Measurements from ENCODE around the gene FAM222B.

Gene FAM222B

GRCh38 chr17:28828294-28829040 is 14.1 kb downstream of the FAM222B start:
- no peak overlapping the region for H3K27ac ChIP-seq
- TF ChIP-seq CTCF (conservative IDR thresholded peaks at IDR 0.05), result no peak

GRCh38 chr17:28827672-28828071 is 14.9 kb downstream of the FAM222B start:
- H3K27ac ChIP-seq, result no peak overlapping the region
- TF ChIP-seq CTCF (conservative IDR thresholded peaks at IDR 0.05), result no peak

- no peak for TF ChIP-seq CTCF (conservative IDR thresholded peaks at IDR 0.05)
- H3K27ac ChIP-seq, result no peak overlapping the region
These were observed 23.0 kb downstream of the FAM222B start for GRCh38 chr17:28819582-28819981.

GRCh38 chr17:28818819-28819221 is 23.8 kb downstream of the FAM222B start:
- no peak overlapping the region for H3K27ac ChIP-seq

GRCh38 chr17:28816540-28816939 is 26.1 kb downstream of the FAM222B start:
- peak overlapping the region; percentile 1; the same call in 1 of the 2 replicates for H3K27ac ChIP-seq

More at GRCh38 chr17:28818819-28819221, 23.8 kb downstream of the FAM222B start:
- TF ChIP-seq CTCF (conservative IDR thresholded peaks at IDR 0.05), result no peak

GRCh38 chr17:28812748-28813377 is 29.7 kb downstream of the FAM222B start:
- no peak for TF ChIP-seq CTCF (conservative IDR thresholded peaks at IDR 0.05)
- peak overlapping the region; percentile 96 for H3K27ac ChIP-seq

More at GRCh38 chr17:28816540-28816939, 26.1 kb downstream of the FAM222B start:
- TF ChIP-seq CTCF (conservative IDR thresholded peaks at IDR 0.05), result no peak

GRCh38 chr17:28812091-28812747 is 30.4 kb downstream of the FAM222B start:
- peak overlapping the region; percentile 96 for H3K27ac ChIP-seq
- no peak for TF ChIP-seq CTCF (conservative IDR thresholded peaks at IDR 0.05)
